Testis (tissue), 2 donors: ENCODE data around the gene TREH.

ENCODE experiments used
- CTCF ChIP-seq, 3 experiments: fragments of 450-650 bp in 2 of 3; fragments of 200-600 bp in 1 of 3; sonication (generic) in 1 of 3; IDR thresholded peaks; one replicate each; pipeline ENCODE4 v1.5.1; 2016 to 2019; ENCODE audit warnings: antibody characterized with exemption in 3 of 3, mild to moderate bottlenecking in 2 of 3, moderate library complexity in 1 of 3
- POLR2A ChIP-seq: fragments of 450-650 bp; IDR thresholded peaks from one replicate; pipeline ENCODE4 v1.6.1; 2017; ENCODE audit warnings: antibody characterized with exemption, mild to moderate bottlenecking, moderate library complexity

DNA sequence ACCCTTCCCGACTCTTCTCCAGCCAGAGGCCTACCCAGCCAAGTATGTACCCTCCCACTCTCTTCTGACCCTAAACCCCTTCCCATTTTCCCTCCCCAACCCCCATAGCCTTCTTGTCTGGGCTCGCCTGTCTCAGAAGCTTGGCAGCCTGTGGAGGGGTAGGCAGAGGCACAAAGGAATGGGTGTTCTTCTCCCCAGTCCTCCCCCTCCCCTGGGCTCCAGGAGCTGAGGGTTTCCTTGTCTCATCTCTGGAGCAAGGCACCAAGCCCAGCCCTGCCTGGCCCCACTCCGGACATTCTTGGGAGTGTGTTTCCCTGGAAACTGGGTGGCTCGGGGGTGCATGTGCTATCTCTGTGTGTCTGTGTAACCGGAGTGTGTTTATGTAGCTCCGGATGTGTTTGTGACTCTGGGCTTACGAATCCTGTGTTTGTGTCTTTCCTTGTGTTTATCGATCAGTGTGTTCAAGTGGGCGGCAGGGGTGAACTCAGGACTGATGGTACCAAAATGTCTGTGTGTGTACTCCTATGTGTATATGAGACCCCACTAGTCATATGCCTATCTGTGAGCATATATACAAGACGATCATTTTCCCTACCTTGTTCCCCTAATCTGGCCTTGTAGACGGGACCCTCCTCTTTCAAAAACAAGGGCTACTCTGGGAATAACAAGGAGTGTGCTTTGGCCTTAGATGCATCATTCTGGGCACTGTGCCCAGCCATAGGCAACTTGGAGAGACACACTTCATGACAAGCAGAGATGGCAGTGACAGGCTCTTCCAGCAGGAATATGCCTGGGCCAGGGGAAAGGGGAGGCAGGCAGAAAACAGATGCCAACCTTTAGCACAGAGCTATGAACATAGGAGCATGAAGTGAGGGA, 61.1 kb downstream of the TREH start:
- TF ChIP-seq CTCF (IDR thresholded peaks at IDR 0.05) (no peak), POLR2A (no peak)
